ENCODE measurements around the gene MUC21. TPM values are rescaled to one million over a fixed set of nuclear protein-coding genes. Genes with fewer than 3 reads are reported as not detected.

MUC21 gene
- total and polyA plus RNA-seq, 7 donors: 0.01 to 0.07 (median 0.07) TPM; not detected in 4

- H3K36me3 ChIP-seq (ENCODE audit: insufficient read depth in 1 of 2, low read depth in 1 of 2): no peaks in the 10 kb centered on the region
- ATAC-seq (peak; percentile 83 to 93 (median 88)), DNase-seq (peak; percentile 45 to 81)
- H3K27ac ChIP-seq: peak overlapping the region; percentile 43
- no peaks in the 10 kb centered on the region for H3K9me3 ChIP-seq
- 41 to 65% (median 41%) methylated on average over 9 of the region's 9 CpGs for WGBS, 3 donors
- TF ChIP-seq CTCF (IDR thresholded peaks at IDR 0.05): no peak
- intact Hi-C loops (cut with DNase I): no loop called here
- peaks cover 6% of the 10 kb centered on the region for H3K4me1 ChIP-seq
- H3K27me3 ChIP-seq (ENCODE audit: insufficient read depth in 3 of 3, low read length in 2 of 3): no peaks in the 10 kb centered on the region
- no peak overlapping the region for H3K4me3 ChIP-seq
These were observed 21.9 kb downstream of the MUC21 start for GRCh38 chr6:31005249-31006020.

GRCh38 chr6:31007694-31008093, 24.2 kb downstream of the MUC21 start:
- WGBS, 3 donors: 26 to 33% (median 28%) methylated on average over 8 of the region's 8 CpGs
- no peaks in the 10 kb centered on the region for H3K27me3 ChIP-seq (ENCODE audit: insufficient read depth in 3 of 3, low read length in 2 of 3)
- intact Hi-C loops (cut with DNase I): no loop called here
- no peak for TF ChIP-seq CTCF (IDR thresholded peaks at IDR 0.05)
- H3K27ac ChIP-seq: peak overlapping the region; percentile 25
- no peak overlapping the region for H3K4me3 ChIP-seq
- no peaks in the 10 kb centered on the region for H3K9me3 ChIP-seq
- H3K4me1 ChIP-seq: peaks cover 6% of the 10 kb centered on the region
- ATAC-seq: peak; percentile 40 to 73 (median 53)
- H3K36me3 ChIP-seq (ENCODE audit: insufficient read depth in 1 of 2, low read depth in 1 of 2): no peaks in the 10 kb centered on the region
- DNase-seq: no peak

DNA sequence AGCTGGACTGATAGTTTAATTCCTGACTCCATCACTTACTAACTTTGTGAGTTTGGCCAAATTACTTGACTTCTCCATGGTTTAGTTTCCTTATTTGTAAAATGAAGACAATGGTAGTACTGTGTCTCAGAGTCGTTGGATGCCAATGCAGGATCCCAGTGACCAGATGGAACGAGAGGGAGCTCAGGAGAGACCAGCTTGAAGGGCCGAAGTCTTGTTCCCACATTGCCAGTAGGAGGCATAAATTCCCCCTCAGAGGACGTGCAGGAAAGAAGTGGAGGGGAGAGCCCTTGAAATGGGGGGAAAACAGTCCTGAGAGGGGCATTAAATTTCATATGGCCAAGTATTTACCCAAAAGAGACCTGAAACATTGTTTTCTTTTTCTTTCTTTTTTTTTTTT, 24.6 kb downstream of the MUC21 start:
- no peak for TF ChIP-seq CTCF (IDR thresholded peaks at IDR 0.05)
- intact Hi-C loops (cut with DNase I): no loop called here
- Histone ChIP-seq H3K27ac (peak overlapping the region; percentile 25), H3K4me3 (no peak overlapping the region), H3K4me1 (peaks cover 6% of the 10 kb centered on the region), H3K9me3 (no peaks in the 10 kb centered on the region), H3K36me3 (ENCODE audit: insufficient read depth in 1 of 2, low read depth in 1 of 2) (no peaks in the 10 kb centered on the region), H3K27me3 (ENCODE audit: insufficient read depth in 3 of 3, low read length in 2 of 3) (no peaks in the 10 kb centered on the region)
- DNase-seq: no peak
- no peak for ATAC-seq
- WGBS, 3 donors: 28 to 32% (median 29%) methylated on average over 4 of the region's 4 CpGs

DNA sequence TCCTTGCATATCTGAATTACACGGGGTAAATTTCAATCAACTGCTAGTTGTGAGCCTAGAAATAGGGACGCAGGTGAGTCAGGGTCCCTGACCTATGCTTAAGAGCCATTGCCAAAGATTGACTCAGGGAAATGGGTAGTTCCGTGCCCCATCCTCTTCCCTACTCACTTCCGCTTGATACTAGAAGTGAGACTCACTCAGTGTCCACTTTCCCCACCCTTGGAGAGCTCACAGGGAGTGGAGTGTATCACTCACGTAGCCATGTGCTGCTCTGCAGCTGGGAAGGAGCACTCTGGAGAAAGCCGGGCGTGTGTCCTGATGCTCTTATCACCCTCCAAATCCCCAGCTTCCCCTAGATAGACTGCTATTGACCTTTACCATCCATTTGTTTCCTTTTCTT, 26.2 kb downstream of the MUC21 start:
- intact Hi-C loops (cut with DNase I): no loop called here
- DNase-seq (no peak), ATAC-seq (no peak)
- H3K36me3 ChIP-seq (ENCODE audit: insufficient read depth in 1 of 2, low read depth in 1 of 2): no peaks in the 10 kb centered on the region
- TF ChIP-seq CTCF (IDR thresholded peaks at IDR 0.05): no peak
- no peaks in the 10 kb centered on the region for H3K27me3 ChIP-seq (ENCODE audit: insufficient read depth in 3 of 3, low read length in 2 of 3)
- 73 to 85% (median 85%) methylated on average over 7 of the region's 7 CpGs for WGBS, 3 donors
- no peaks in the 10 kb centered on the region for H3K9me3 ChIP-seq
- no peak overlapping the region for H3K4me3 ChIP-seq
- H3K27ac ChIP-seq: no peak overlapping the region
- H3K4me1 ChIP-seq: peaks cover 6% of the 10 kb centered on the region
